ENCODE measurements around the gene SLAIN2.

SLAIN2 gene

GRCh38 chr4:48343551-48343950, 2.2 kb downstream of the SLAIN2 start:
- Histone ChIP-seq H3K27ac (ENCODE audit: insufficient read depth, low read length, poor library complexity, severe bottlenecking) (no peak overlapping the region), H3K27me3 (replicated peaks; ENCODE audit: control insufficient read depth, insufficient read depth, low read length, poor library complexity, severe bottlenecking) (no peaks in the 10 kb centered on the region), H3K36me3 (ENCODE audit: control insufficient read depth, insufficient read depth, low read length) (no peaks in the 10 kb centered on the region), H3K4me1 (ENCODE audit: control insufficient read depth, insufficient read depth, low read length, poor library complexity, severe bottlenecking) (peaks cover 14% of the 10 kb centered on the region), H3K9me3 (ENCODE audit: control insufficient read depth, low read length) (no peaks in the 10 kb centered on the region), H3K4me3 (ENCODE audit: insufficient read depth, low read depth, low read length, poor library complexity, severe bottlenecking) (no peak overlapping the region)
- DNase-seq = no peak

- Histone ChIP-seq H3K27me3 (replicated peaks; ENCODE audit: control insufficient read depth, insufficient read depth, low read length, poor library complexity, severe bottlenecking) (no peaks in the 10 kb centered on the region), H3K9me3 (ENCODE audit: control insufficient read depth, low read length) (no peaks in the 10 kb centered on the region), H3K4me3 (ENCODE audit: insufficient read depth, low read depth, low read length, poor library complexity, severe bottlenecking) (no peak overlapping the region), H3K36me3 (ENCODE audit: control insufficient read depth, insufficient read depth, low read length) (no peaks in the 10 kb centered on the region), H3K27ac (ENCODE audit: insufficient read depth, low read length, poor library complexity, severe bottlenecking) (no peak overlapping the region), H3K4me1 (ENCODE audit: control insufficient read depth, insufficient read depth, low read length, poor library complexity, severe bottlenecking) (peaks cover 14% of the 10 kb centered on the region)
- DNase-seq = no peak
These were observed 4.2 kb downstream of the SLAIN2 start for GRCh38 chr4:48345542-48345941.

- no peaks in the 10 kb centered on the region for H3K36me3 ChIP-seq (ENCODE audit: control insufficient read depth, insufficient read depth, low read length)
- H3K27me3 ChIP-seq (replicated peaks; ENCODE audit: control insufficient read depth, insufficient read depth, low read length, poor library complexity, severe bottlenecking) = no peaks in the 10 kb centered on the region
- H3K4me1 ChIP-seq (ENCODE audit: control insufficient read depth, insufficient read depth, low read length, poor library complexity, severe bottlenecking) = peaks cover 14% of the 10 kb centered on the region
- no peak for DNase-seq
- H3K27ac ChIP-seq (ENCODE audit: insufficient read depth, low read length, poor library complexity, severe bottlenecking) = no peak overlapping the region
- no peaks in the 10 kb centered on the region for H3K9me3 ChIP-seq (ENCODE audit: control insufficient read depth, low read length)
- no peak overlapping the region for H3K4me3 ChIP-seq (ENCODE audit: insufficient read depth, low read depth, low read length, poor library complexity, severe bottlenecking)
These were observed 5.3 kb downstream of the SLAIN2 start for GRCh38 chr4:48346594-48346993.

- Histone ChIP-seq H3K4me3 (ENCODE audit: insufficient read depth, low read depth, low read length, poor library complexity, severe bottlenecking) (no peak overlapping the region), H3K27me3 (replicated peaks; ENCODE audit: control insufficient read depth, insufficient read depth, low read length, poor library complexity, severe bottlenecking) (no peaks in the 10 kb centered on the region), H3K36me3 (ENCODE audit: control insufficient read depth, insufficient read depth, low read length) (no peaks in the 10 kb centered on the region), H3K27ac (ENCODE audit: insufficient read depth, low read length, poor library complexity, severe bottlenecking) (no peak overlapping the region), H3K4me1 (ENCODE audit: control insufficient read depth, insufficient read depth, low read length, poor library complexity, severe bottlenecking) (peaks cover 14% of the 10 kb centered on the region), H3K9me3 (ENCODE audit: control insufficient read depth, low read length) (no peaks in the 10 kb centered on the region)
- no peak for DNase-seq
These were observed 6.1 kb downstream of the SLAIN2 start for GRCh38 chr4:48347282-48347921.

- H3K27me3 ChIP-seq (replicated peaks; ENCODE audit: control insufficient read depth, insufficient read depth, low read length, poor library complexity, severe bottlenecking) = no peaks in the 10 kb centered on the region
- H3K4me1 ChIP-seq (ENCODE audit: control insufficient read depth, insufficient read depth, low read length, poor library complexity, severe bottlenecking) = peaks cover 6% of the 10 kb centered on the region
- H3K36me3 ChIP-seq (ENCODE audit: control insufficient read depth, insufficient read depth, low read length) = no peaks in the 10 kb centered on the region
- no peaks in the 10 kb centered on the region for H3K9me3 ChIP-seq (ENCODE audit: control insufficient read depth, low read length)
- no peak for DNase-seq
- no peak overlapping the region for H3K4me3 ChIP-seq (ENCODE audit: insufficient read depth, low read depth, low read length, poor library complexity, severe bottlenecking)
- no peak overlapping the region for H3K27ac ChIP-seq (ENCODE audit: insufficient read depth, low read length, poor library complexity, severe bottlenecking)
These were observed 9.5 kb downstream of the SLAIN2 start for GRCh38 chr4:48350871-48351270.

GRCh38 chr4:48352793-48353192, 11.5 kb downstream of the SLAIN2 start:
- no peaks in the 10 kb centered on the region for H3K4me1 ChIP-seq (ENCODE audit: control insufficient read depth, insufficient read depth, low read length, poor library complexity, severe bottlenecking)
- H3K27ac ChIP-seq (ENCODE audit: insufficient read depth, low read length, poor library complexity, severe bottlenecking) = no peak overlapping the region
- no peak overlapping the region for H3K4me3 ChIP-seq (ENCODE audit: insufficient read depth, low read depth, low read length, poor library complexity, severe bottlenecking)

GRCh38 chr4:48356355-48356754, 15.0 kb downstream of the SLAIN2 start:
- Histone ChIP-seq H3K9me3 (ENCODE audit: control insufficient read depth, low read length) (no peaks in the 10 kb centered on the region), H3K27me3 (replicated peaks; ENCODE audit: control insufficient read depth, insufficient read depth, low read length, poor library complexity, severe bottlenecking) (no peaks in the 10 kb centered on the region), H3K36me3 (ENCODE audit: control insufficient read depth, insufficient read depth, low read length) (no peaks in the 10 kb centered on the region), H3K4me3 (ENCODE audit: insufficient read depth, low read depth, low read length, poor library complexity, severe bottlenecking) (no peak overlapping the region), H3K27ac (ENCODE audit: insufficient read depth, low read length, poor library complexity, severe bottlenecking) (no peak overlapping the region), H3K4me1 (ENCODE audit: control insufficient read depth, insufficient read depth, low read length, poor library complexity, severe bottlenecking) (no peaks in the 10 kb centered on the region)
- no peak for DNase-seq

More at GRCh38 chr4:48352793-48353192, 11.5 kb downstream of the SLAIN2 start:
- Histone ChIP-seq H3K36me3 (ENCODE audit: control insufficient read depth, insufficient read depth, low read length) (no peaks in the 10 kb centered on the region), H3K27me3 (replicated peaks; ENCODE audit: control insufficient read depth, insufficient read depth, low read length, poor library complexity, severe bottlenecking) (no peaks in the 10 kb centered on the region), H3K9me3 (ENCODE audit: control insufficient read depth, low read length) (no peaks in the 10 kb centered on the region)
- DNase-seq = no peak

GRCh38 chr4:48360285-48361011, 19.1 kb downstream of the SLAIN2 start:
- Histone ChIP-seq H3K9me3 (ENCODE audit: control insufficient read depth, low read length) (no peaks in the 10 kb centered on the region), H3K4me1 (ENCODE audit: control insufficient read depth, insufficient read depth, low read length, poor library complexity, severe bottlenecking) (no peaks in the 10 kb centered on the region), H3K36me3 (ENCODE audit: control insufficient read depth, insufficient read depth, low read length) (no peaks in the 10 kb centered on the region), H3K27me3 (replicated peaks; ENCODE audit: control insufficient read depth, insufficient read depth, low read length, poor library complexity, severe bottlenecking) (no peaks in the 10 kb centered on the region), H3K4me3 (ENCODE audit: insufficient read depth, low read depth, low read length, poor library complexity, severe bottlenecking) (no peak overlapping the region), H3K27ac (ENCODE audit: insufficient read depth, low read length, poor library complexity, severe bottlenecking) (no peak overlapping the region)
- DNase-seq = no peak

- Histone ChIP-seq H3K9me3 (ENCODE audit: control insufficient read depth, low read length) (no peaks in the 10 kb centered on the region), H3K4me3 (ENCODE audit: insufficient read depth, low read depth, low read length, poor library complexity, severe bottlenecking) (no peak overlapping the region), H3K27me3 (replicated peaks; ENCODE audit: control insufficient read depth, insufficient read depth, low read length, poor library complexity, severe bottlenecking) (no peaks in the 10 kb centered on the region), H3K27ac (ENCODE audit: insufficient read depth, low read length, poor library complexity, severe bottlenecking) (no peak overlapping the region), H3K4me1 (ENCODE audit: control insufficient read depth, insufficient read depth, low read length, poor library complexity, severe bottlenecking) (no peaks in the 10 kb centered on the region), H3K36me3 (ENCODE audit: control insufficient read depth, insufficient read depth, low read length) (no peaks in the 10 kb centered on the region)
- DNase-seq = no peak
These were observed 19.7 kb downstream of the SLAIN2 start for GRCh38 chr4:48361012-48361400.

- no peak overlapping the region for H3K27ac ChIP-seq (ENCODE audit: insufficient read depth, low read length, poor library complexity, severe bottlenecking)
- no peaks in the 10 kb centered on the region for H3K9me3 ChIP-seq (ENCODE audit: control insufficient read depth, low read length)
- H3K36me3 ChIP-seq (ENCODE audit: control insufficient read depth, insufficient read depth, low read length) = no peaks in the 10 kb centered on the region
- peaks cover 3% of the 10 kb centered on the region for H3K4me1 ChIP-seq (ENCODE audit: control insufficient read depth, insufficient read depth, low read length, poor library complexity, severe bottlenecking)
- DNase-seq = no peak
- H3K27me3 ChIP-seq (replicated peaks; ENCODE audit: control insufficient read depth, insufficient read depth, low read length, poor library complexity, severe bottlenecking) = no peaks in the 10 kb centered on the region
- H3K4me3 ChIP-seq (ENCODE audit: insufficient read depth, low read depth, low read length, poor library complexity, severe bottlenecking) = no peak overlapping the region
These were observed 25.3 kb downstream of the SLAIN2 start for GRCh38 chr4:48366611-48367010.
